HFFc6 (cell line): ENCODE measurements around the gene AXIN1. TPM values are rescaled to one million over a fixed set of nuclear protein-coding genes. Genes with fewer than 3 reads are reported as not detected.

ENCODE experiments used
- DNase-seq: peaks from one replicate; pipeline ENCODE4 v3.0.0-alpha.2; 2018
- H3K27ac Mint-ChIP-seq: 2 replicates; pipeline ENCODE4 v1.8.0; 2020; ENCODE audit warnings: mild to moderate bottlenecking, mixed read lengths
- H3K27me3 Mint-ChIP-seq: 2 replicates; pipeline ENCODE4 v1.8.0; 2021; ENCODE audit warnings: mild to moderate bottlenecking, moderate library complexity, mixed read lengths; ENCODE audit not compliant: insufficient read depth
- H3K36me3 Mint-ChIP-seq: 2 replicates; pipeline ENCODE4 v1.8.0; 2021; ENCODE audit warnings: low read depth, mixed read lengths
- H3K4me1 Mint-ChIP-seq: 2 replicates; pipeline ENCODE4 v1.8.0; 2020; ENCODE audit warnings: low read depth, mixed read lengths
- H3K4me3 Mint-ChIP-seq: 2 replicates; pipeline ENCODE4 v1.8.0; 2020; ENCODE audit warnings: mild to moderate bottlenecking, moderate library complexity, mixed read lengths
- H3K9me3 Mint-ChIP-seq: 2 replicates; pipeline ENCODE4 v1.8.0; 2020; ENCODE audit warnings: mild to moderate bottlenecking, mixed read lengths
- total RNA-seq, 6 experiments: library from RNA; stranded (reverse); fragmentation: NEBNext Ultra II Directional; extraction: Animal tissue kit (Norgen Biotek cat#: 25700); gene quantifications; 2 replicates in 1 of 6; 3 replicates in 5 of 6; pipeline ENCODE4 v1.2.3, GENCODE V29; 2021
- TF ChIP-seq, protein P1 (sequence below): fragments of 200-600 bp; sonication (generic); IDR thresholded peaks from 2 replicates; pipeline ENCODE4 v1.5.0; 2021; ENCODE audit warnings: antibody characterized with exemption, mild to moderate bottlenecking

AXIN1 gene
- total RNA-seq, 6 experiments from 2014 or later: 13.6 to 16.7 (median 14.7) TPM

DNA sequence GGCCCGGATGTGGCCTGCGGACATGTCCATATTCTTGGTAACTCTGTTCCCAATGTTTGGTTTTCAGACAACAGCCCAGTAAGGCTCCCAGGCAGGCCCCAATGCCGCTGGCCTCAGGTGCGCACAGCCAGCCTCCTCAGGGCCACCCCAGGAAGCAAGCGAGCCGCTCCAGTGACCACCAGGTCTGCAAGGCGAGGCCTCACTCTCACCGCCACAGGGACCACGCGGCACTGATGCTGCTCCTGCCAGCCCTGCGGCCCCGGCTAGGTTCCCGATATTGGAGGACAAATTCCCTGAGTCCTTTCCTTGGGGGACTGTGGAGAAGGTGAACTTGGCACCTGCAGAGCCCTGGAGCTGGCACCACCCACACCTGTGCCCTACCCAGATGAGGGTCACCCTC, 50.6 kb downstream of the AXIN1 start:
- no peaks in the 10 kb centered on the region; the same call in none of the 2 replicates for H3K27me3 Mint-ChIP-seq
- DNase-seq: no peak
- H3K4me1 Mint-ChIP-seq: no peaks in the 10 kb centered on the region
- H3K27ac Mint-ChIP-seq: no peak overlapping the region
- H3K4me3 Mint-ChIP-seq: no peak overlapping the region
- H3K36me3 Mint-ChIP-seq: no peaks in the 10 kb centered on the region
- TF ChIP-seq, protein P1, sequence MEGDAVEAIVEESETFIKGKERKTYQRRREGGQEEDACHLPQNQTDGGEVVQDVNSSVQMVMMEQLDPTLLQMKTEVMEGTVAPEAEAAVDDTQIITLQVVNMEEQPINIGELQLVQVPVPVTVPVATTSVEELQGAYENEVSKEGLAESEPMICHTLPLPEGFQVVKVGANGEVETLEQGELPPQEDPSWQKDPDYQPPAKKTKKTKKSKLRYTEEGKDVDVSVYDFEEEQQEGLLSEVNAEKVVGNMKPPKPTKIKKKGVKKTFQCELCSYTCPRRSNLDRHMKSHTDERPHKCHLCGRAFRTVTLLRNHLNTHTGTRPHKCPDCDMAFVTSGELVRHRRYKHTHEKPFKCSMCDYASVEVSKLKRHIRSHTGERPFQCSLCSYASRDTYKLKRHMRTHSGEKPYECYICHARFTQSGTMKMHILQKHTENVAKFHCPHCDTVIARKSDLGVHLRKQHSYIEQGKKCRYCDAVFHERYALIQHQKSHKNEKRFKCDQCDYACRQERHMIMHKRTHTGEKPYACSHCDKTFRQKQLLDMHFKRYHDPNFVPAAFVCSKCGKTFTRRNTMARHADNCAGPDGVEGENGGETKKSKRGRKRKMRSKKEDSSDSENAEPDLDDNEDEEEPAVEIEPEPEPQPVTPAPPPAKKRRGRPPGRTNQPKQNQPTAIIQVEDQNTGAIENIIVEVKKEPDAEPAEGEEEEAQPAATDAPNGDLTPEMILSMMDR: no peak
- no peaks in the 10 kb centered on the region for H3K9me3 Mint-ChIP-seq

DNA sequence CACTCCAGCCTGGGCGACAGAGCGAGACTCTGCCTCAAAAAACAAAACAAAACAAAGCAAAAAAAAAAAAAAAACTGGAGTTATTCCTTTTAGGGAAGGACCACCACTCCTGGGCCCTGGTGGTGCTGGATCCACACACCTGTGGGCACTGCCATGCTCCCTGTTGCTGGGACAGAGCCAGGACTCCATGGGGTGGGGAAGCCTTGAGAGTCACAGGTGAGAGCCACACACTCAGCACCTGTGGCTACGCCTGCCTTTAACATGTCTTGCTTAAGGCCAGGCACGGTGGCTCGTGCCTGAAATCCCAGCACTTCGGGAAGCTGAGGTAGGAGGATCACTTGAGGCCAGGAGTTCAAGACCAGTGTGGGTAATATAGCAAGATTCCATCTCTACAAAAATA, 51.3 kb downstream of the AXIN1 start:
- Mint-ChIP-seq H3K27ac (no peak overlapping the region), H3K36me3 (no peaks in the 10 kb centered on the region), H3K9me3 (no peaks in the 10 kb centered on the region), H3K4me1 (no peaks in the 10 kb centered on the region), H3K4me3 (no peak overlapping the region), H3K27me3 (no peaks in the 10 kb centered on the region; the same call in none of the 2 replicates)
- no peak for DNase-seq
- TF ChIP-seq, protein P1: no peak

DNA sequence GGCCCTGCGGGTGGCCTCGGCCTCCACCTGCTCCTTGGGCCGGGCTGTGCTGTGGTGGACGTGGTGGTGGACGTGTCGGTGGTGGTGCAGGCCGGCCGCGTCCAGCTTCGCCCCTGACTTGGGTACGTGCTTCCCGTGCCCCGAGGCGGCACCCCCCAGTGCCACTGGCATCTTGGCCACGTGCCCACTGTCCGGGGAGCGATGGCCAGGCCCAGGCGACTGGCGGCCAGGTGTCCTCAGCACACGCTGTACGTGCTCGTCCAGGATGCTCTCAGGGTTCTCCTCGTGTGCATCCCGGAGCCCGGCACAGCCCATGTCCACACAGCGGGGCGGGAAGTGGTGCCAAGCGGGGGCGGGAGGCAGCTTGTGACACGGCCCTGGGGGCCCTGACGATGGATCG, 54.7 kb downstream of the AXIN1 start:
- Mint-ChIP-seq H3K4me3 (no peak overlapping the region), H3K36me3 (no peaks in the 10 kb centered on the region), H3K27me3 (no peaks in the 10 kb centered on the region; the same call in none of the 2 replicates), H3K27ac (no peak overlapping the region), H3K9me3 (no peaks in the 10 kb centered on the region), H3K4me1 (no peaks in the 10 kb centered on the region)
- TF ChIP-seq, protein P1: no peak
- DNase-seq: no peak

DNA sequence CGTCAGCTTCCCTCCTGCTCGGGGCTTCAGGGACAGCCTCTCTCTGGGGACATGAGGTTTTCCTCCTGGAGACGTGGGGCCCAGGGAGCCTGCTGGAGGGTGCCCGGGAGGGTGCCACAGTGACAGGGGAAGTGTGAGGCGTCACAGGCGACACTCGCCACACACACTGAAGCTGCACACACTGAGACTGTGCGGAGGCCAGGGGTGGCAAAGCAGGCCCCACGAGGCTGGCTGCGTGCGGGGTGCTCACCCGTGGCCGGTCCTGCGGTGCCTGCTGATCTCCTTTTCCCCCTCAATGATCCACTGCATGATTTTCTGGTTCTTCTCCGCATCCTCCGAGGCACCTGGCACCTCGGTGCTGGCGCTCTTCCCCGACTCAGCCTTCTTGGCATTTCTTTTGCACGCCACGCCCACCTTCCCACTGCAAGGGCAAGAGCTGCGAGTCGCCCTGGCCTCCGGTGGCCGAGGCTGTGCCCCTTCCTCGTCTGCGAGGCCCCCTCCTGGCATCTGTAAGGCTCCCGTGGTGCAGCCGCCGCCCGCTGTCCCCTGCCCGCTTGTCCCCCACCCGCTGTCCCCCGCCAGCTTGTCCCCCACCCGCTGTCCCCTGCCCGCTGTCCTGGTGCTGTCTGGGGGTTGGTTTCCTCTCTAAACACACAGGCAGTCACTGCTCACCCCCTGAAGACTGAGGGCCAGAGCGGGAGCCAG, 55.6 kb downstream of the AXIN1 start:
- Mint-ChIP-seq H3K36me3 (no peaks in the 10 kb centered on the region; the same call in 1 of the 2 replicates), H3K27me3 (no peaks in the 10 kb centered on the region; the same call in none of the 2 replicates), H3K27ac (no peak overlapping the region), H3K9me3 (no peaks in the 10 kb centered on the region), H3K4me1 (no peaks in the 10 kb centered on the region), H3K4me3 (no peak overlapping the region)
- DNase-seq: no peak
- TF ChIP-seq, protein P1: no peak

DNA sequence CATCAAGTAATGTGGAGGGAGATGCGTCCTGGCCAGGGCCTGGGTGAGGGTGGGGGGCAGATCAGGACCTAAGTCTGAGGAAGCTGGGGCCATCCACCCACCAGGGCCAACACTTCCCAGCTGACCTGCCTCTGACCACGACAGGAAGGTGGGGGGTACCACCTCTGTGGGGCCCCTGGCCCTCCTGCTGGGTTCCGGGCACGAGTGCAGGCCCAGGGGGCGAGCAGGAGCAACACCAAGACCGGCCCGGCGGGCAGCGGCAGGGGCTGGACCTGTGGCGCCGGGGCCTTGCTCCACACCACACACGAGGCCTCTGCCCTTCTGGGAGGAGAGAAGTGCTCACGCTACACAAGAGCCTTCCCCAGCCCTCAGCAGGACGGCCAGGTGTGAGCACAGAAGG, 56.2 kb downstream of the AXIN1 start:
- Mint-ChIP-seq H3K27ac (no peak overlapping the region), H3K36me3 (no peaks in the 10 kb centered on the region; the same call in 1 of the 2 replicates), H3K27me3 (no peaks in the 10 kb centered on the region; the same call in none of the 2 replicates), H3K9me3 (no peaks in the 10 kb centered on the region), H3K4me3 (no peak overlapping the region), H3K4me1 (no peaks in the 10 kb centered on the region)
- TF ChIP-seq, protein P1: no peak
- DNase-seq: no peak
